Chondrocyte (in vitro differentiated cells): ENCODE measurements around the gene HIGD1A. TPM values are rescaled to one million over a fixed set of nuclear protein-coding genes. Genes with fewer than 3 reads are reported as not detected.

ENCODE experiments used
- DNase-seq: peaks from one replicate; pipeline ENCODE4 v3.0.0; 2021; ENCODE audit warnings: mixed read lengths, low spot score
- H3K27ac Mint-ChIP-seq: one replicate; pipeline ENCODE4 v1.8.0; 2021; ENCODE audit warnings: mild to moderate bottlenecking, moderate library complexity, mixed read lengths; ENCODE audit not compliant: unreplicated experiment
- H3K27me3 Mint-ChIP-seq: 2 replicates; pipeline ENCODE4 v1.8.0; 2021; ENCODE audit warnings: low read depth, mixed read lengths
- H3K36me3 Mint-ChIP-seq: 2 replicates; pipeline ENCODE4 v1.8.0; 2021; ENCODE audit warnings: low read depth, mixed read lengths
- H3K4me1 Mint-ChIP-seq: 2 replicates; pipeline ENCODE4 v1.8.0; 2021; ENCODE audit warnings: low read depth, mild to moderate bottlenecking, mixed read lengths
- H3K4me3 Mint-ChIP-seq: one replicate; pipeline ENCODE4 v1.8.0; 2021; ENCODE audit warnings: mild to moderate bottlenecking, moderate library complexity, mixed read lengths; ENCODE audit not compliant: unreplicated experiment
- H3K9me3 Mint-ChIP-seq: 2 replicates; pipeline ENCODE4 v1.8.0; 2021; ENCODE audit warnings: low read depth, mixed read lengths
- CTCF ChIP-seq: fragments of 200-600 bp; sonication (generic); IDR thresholded peaks from 2 replicates; pipeline ENCODE4 v1.5.0; 2021; ENCODE audit warnings: antibody characterized with exemption, mild to moderate bottlenecking, moderate library complexity
- total RNA-seq: library from RNA; stranded (reverse); gene quantifications from 3 replicates; pipeline ENCODE4 v1.2.1, GENCODE V29; 2021

HIGD1A gene
- total RNA-seq, 1 donor from 2014 or later, result 78.6 TPM

GRCh38 chr3:42741796-42742195 is 62.5 kb downstream of the HIGD1A start:
- no peak for TF ChIP-seq CTCF
- DNase-seq, result no peak

GRCh38 chr3:42739401-42740158 is 64.7 kb downstream of the HIGD1A start:
- no peak overlapping the region for H3K27ac Mint-ChIP-seq
- no peaks in the 10 kb centered on the region for H3K36me3 Mint-ChIP-seq

More at GRCh38 chr3:42741796-42742195, 62.5 kb downstream of the HIGD1A start:
- Mint-ChIP-seq H3K4me1 (peaks cover 6% of the 10 kb centered on the region), H3K36me3 (no peaks in the 10 kb centered on the region), H3K4me3 (no peak overlapping the region), H3K27me3 (peaks cover 2% of the 10 kb centered on the region), H3K27ac (no peak overlapping the region), H3K9me3 (peaks cover 5% of the 10 kb centered on the region)

GRCh38 chr3:42736531-42736930 is 67.8 kb downstream of the HIGD1A start:
- DNase-seq, result no peak
- Mint-ChIP-seq H3K4me3 (no peak overlapping the region), H3K4me1 (no peaks in the 10 kb centered on the region)

More at GRCh38 chr3:42739401-42740158, 64.7 kb downstream of the HIGD1A start:
- H3K4me3 Mint-ChIP-seq, result no peak overlapping the region
- no peak for TF ChIP-seq CTCF
- H3K9me3 Mint-ChIP-seq, result peaks cover 5% of the 10 kb centered on the region
- no peak for DNase-seq
- H3K4me1 Mint-ChIP-seq, result no peaks in the 10 kb centered on the region
- peaks cover 6% of the 10 kb centered on the region for H3K27me3 Mint-ChIP-seq

DNA sequence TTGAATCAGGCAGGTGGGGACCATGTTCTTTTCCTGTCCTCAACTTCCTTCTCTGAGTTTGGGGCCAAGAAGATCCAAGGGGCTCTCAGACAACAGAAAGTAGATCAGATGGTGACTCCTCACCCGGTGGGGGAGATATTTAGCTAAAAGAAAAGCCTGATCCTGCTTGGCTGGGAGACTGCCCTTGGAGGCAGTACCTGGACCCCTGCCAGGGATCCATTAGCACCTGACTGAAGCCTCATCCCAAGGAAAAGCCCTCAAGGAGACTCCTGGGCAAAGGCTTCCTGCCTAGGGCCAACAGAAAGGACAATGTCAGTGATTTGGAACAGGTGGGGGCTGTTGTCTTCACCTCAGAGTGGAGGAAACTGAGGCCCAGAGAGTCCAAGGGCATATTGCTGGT is 68.2 kb downstream of the HIGD1A start:
- no peak for DNase-seq
- Mint-ChIP-seq H3K9me3 (peaks cover 5% of the 10 kb centered on the region), H3K27ac (no peak overlapping the region), H3K4me1 (no peaks in the 10 kb centered on the region), H3K36me3 (no peaks in the 10 kb centered on the region), H3K27me3 (peaks cover 6% of the 10 kb centered on the region), H3K4me3 (no peak overlapping the region)
- no peak for TF ChIP-seq CTCF

More at GRCh38 chr3:42736531-42736930, 67.8 kb downstream of the HIGD1A start:
- Mint-ChIP-seq H3K27me3 (peaks cover 6% of the 10 kb centered on the region), H3K9me3 (peaks cover 5% of the 10 kb centered on the region), H3K27ac (no peak overlapping the region), H3K36me3 (no peaks in the 10 kb centered on the region)
- TF ChIP-seq CTCF, result no peak

DNA sequence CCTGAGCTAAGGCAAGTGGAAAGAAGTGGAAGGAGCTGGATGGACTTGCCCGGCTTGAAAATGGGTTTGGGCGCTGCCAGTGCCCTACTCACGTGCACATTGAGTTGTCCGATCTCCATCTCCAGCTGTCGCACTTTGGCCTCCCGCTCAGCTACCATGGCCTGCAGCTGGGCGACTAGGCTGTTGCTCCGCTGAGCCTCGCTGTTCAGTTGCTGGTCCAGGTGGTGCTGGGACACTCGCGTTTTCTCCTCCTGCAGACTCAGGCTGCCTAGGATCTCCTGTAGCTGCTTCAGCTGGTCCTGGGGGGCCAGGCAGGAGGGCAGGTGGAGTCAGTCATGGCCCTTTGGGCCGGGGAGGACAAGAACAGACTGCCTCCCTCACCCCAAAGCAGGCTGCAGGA is 68.7 kb downstream of the HIGD1A start:
- no peak overlapping the region for H3K4me3 Mint-ChIP-seq
- no peak overlapping the region for H3K27ac Mint-ChIP-seq
- H3K36me3 Mint-ChIP-seq, result no peaks in the 10 kb centered on the region
- H3K4me1 Mint-ChIP-seq, result no peaks in the 10 kb centered on the region
- DNase-seq, result no peak
- TF ChIP-seq CTCF, result no peak
- H3K9me3 Mint-ChIP-seq, result peaks cover 5% of the 10 kb centered on the region
- peaks cover 6% of the 10 kb centered on the region for H3K27me3 Mint-ChIP-seq
